NCI-H2081 (cell line): ENCODE results near the gene FOXP1.

Experiments used
- DNase-seq, 2 experiments: peaks; one replicate each; lab custom pipeline; 2025; lab: John Stamatoyannopoulos, UW

The FOXP1 gene

DNA sequence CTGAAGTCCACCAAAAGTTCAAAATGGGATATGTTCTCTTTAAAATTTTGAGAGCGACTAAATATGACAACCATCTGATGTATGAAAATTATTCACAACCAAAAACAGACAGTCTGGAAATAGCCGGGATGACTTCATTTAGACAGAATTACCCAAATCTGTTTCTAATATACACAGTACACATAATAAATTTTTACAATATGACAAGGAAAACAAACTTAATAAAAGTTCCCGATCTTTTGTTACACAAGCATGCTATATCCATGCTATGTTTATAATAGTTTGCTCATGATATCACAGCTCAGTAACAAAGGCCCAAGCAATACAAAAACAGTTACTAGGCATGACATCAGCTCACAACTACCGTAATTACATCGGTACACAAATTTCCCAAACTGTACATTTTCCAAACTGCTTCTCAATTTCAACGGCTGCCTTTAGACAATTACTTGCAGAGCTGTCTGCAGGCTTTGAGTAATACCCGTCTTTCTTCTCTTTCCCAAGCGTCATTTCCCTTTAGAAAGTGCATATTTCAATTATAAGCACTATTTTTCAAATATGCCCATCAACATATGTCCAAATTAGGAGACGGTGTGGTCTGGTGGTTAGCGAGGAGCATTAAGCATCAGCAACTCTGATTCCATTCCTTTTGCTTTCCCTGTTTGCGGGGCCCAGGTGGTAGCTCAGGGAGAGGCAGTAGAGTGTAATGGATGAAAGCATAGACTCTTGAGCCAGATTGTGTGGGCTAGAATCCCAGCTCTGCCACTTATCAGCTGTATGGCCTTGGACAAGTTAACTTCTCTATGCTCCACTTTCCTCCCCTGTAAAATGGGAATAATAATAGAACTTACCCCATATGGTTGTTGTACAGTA lies 481.2 kb downstream of the FOXP1 start:
- DNase-seq: peak; percentile 70 to 82

GRCh38 chr3:71101626-71102025 lies 481.9 kb downstream of the FOXP1 start:
- no peak for DNase-seq

GRCh38 chr3:71101014-71101413 lies 482.5 kb downstream of the FOXP1 start:
- DNase-seq: no peak

GRCh38 chr3:71099997-71100719 lies 483.4 kb downstream of the FOXP1 start:
- no peak for DNase-seq

GRCh38 chr3:71097557-71097956 lies 486.0 kb downstream of the FOXP1 start:
- no peak for DNase-seq

DNA sequence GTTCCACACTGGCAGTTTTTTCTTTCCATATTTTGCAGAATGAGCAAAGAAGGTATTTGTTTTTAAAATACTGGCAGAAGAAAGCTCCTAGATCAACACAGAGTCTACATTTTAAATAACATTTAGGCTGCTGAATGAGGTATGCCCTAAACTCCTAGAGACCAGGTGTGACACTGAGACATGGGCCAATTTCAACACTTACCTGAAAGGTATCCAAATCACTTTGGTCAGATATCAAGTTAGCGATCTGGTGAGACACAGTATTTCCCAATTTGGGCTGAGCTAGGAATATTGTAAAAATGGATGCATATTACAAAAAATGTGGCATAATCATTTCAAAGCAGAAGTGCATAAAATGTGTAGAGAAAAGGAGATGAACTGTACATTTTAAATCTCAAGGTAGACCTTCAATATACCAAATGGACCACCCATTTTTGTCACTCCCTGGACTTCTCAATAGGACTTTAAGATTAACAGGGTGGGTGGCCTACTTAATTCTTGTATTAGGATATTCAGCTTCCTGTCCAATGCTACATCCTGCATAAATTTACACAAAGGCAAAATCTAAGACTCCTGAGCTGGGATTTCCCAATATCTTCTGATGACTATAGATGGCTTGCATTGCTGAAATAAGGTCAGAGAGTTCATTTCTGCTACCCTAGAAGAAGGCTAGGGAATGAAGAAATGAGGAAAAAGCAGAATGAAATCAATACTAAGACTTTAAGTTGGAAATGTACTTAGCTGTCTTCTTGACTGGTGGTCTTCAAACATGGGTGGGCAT lies 487.8 kb downstream of the FOXP1 start:
- DNase-seq: no peak

DNA sequence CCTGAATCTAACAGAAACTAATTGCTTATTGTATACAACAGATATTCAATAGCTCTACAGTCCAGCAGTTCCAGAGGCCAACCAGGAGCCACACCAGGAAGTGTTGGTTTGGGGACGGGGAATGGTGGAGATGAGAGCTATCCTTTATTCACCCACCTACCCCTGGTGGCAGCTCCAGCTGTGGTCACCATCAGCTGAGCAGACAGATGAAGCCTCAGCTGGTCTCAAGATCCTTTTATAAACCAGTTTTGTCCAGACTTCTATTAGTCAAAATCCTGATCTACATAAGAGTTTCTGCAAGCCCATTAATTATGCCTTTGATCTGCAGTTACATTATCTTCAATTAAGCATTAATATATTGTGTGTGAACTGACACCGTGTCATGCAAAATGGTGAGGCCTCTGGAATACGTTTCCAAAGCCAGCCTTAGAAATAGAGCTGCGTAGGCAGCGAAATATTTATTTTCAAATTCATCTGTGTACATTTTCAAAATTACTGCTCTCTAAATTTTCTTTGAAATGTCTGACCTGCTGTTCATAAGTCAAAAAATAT lies 488.8 kb downstream of the FOXP1 start:
- no peak for DNase-seq

- DNase-seq: no peak
Observed at GRCh38 chr3:71092665-71093064, 490.9 kb downstream of the FOXP1 start.

GRCh38 chr3:71090207-71090606 lies 493.3 kb downstream of the FOXP1 start:
- no peak for DNase-seq

- DNase-seq: no peak
Observed at GRCh38 chr3:71089271-71089847, 494.2 kb downstream of the FOXP1 start.

DNA sequence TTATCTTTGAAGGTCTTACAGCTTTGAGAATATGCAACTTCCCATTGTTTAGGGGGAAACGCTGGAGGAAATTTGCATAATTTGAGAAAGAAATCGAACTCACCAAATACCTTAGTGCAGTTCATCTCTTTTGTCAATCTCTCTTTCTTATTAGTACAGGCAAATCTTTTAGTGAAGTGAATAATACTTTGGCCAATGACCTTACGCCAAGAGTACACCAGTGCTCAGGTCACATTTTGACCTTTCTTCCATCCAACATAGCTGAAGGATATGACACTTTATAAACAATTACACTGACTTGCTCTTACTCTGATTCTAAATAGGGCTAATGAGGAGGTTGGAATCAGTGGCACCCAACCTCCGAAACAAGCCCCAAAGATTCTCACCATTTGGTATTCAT lies 494.8 kb downstream of the FOXP1 start:
- DNase-seq: no peak

GRCh38 chr3:71088019-71088708 lies 495.4 kb downstream of the FOXP1 start:
- no peak for DNase-seq

GRCh38 chr3:71087143-71088018 lies 496.1 kb downstream of the FOXP1 start:
- DNase-seq: no peak

GRCh38 chr3:71086777-71087142 lies 496.8 kb downstream of the FOXP1 start:
- no peak for DNase-seq

DNA sequence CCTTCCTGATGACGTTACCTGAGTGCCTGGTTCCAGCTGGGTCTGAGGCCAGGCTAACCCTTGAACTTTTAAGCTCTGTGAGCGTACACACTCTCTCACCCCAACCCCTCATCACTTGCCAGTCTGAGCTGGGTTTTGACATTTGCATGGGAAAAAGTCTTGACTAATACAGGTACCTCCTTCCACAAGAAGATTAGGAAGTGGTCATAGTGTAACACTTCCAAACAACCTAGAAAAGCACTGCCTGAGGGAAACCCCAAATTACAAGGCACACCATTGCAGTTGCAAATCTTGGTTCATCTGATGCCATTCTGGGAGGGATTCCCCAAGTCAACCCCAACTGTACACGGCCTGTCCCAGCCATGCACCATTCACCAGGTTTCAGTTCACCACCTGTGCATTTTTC lies 499.8 kb downstream of the FOXP1 start:
- DNase-seq: no peak

DNA sequence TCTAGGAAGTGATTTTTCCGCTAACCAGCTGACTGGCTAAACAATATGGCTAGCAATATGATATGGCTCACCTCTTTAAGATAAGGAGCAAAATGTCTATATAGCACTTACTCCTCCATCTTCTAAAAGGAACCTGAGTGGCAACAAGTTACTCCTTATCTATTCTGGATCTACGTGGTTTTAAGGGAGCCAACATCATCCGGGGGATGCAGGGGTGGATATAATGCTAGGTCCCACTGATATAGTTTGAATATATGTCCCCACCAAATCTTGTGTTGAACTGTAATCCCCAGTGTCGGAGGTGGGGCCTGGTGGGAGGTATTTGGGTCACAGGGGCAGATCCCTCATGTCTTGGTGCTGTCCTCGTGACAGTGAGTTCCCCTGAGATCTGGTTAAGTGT lies 500.7 kb downstream of the FOXP1 start:
- DNase-seq: no peak

DNA sequence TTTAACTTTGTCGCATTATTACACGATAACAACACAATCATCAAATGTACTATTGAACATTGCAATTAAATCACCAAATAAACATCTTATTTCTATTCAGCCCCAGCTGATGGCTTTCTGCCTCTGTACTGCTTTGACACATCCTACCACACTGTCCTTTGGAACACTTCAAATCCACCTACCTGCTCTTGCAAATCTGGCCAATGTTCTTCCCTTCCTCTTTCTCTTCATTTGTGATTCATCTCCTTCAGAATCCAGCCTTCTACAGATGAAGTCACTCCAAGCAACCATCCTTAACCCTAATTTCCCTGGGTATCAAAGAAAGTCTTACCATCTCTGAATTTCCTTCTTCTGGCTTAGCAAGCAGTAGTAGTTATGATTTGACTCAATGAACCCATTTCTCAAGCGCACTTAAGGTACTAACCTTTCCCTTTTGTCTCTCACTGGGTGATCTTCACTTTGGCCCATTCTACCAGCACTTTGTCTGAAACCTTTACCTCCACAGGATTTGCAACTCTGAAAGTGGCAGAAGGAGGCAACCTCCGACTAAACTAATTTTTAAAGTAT lies 502.9 kb downstream of the FOXP1 start:
- no peak for DNase-seq

GRCh38 chr3:71078723-71079525 lies 504.6 kb downstream of the FOXP1 start:
- no peak for DNase-seq

DNA sequence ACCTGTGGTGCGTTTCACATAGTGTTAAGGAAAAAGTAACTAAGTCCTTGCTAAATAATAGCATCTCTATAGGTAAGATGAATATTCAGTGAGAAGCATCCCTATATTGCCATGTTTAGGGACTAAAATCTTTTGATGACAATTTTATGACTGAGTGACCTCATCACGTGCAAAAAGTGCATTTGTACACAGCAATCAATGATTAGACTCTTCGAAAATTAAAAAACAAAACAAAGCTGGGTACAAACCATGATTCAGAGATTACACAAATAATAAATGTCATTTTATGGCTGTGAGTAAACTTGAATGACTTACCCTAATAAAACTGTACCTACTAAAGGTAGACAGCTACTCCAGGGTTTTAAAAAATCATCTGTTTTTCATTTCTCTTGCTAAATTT lies 505.3 kb downstream of the FOXP1 start:
- DNase-seq: no peak
